Cardiac fibroblast (primary cell): ENCODE measurements around the gene C10orf71.

Experiments
- DNase-seq, 2 donors: peaks; one replicate each; pipeline versions ENCODE4 v3.0.0 to v3.0.0-alpha.2; 2010; ENCODE audit warnings: low read depth in 2 of 2
- H3K4me3 ChIP-seq, 2 donors: replicated peaks in 1 of 2; 1 replicate in 1 of 2; 2 replicates in 1 of 2; pipeline ENCODE4 v1.5.1; 2011; ENCODE audit warnings: low read depth in 2 of 2, low read length in 2 of 2, mild to moderate bottlenecking in 2 of 2, moderate library complexity in 1 of 2
- TF ChIP-seq, protein P1 (sequence below): IDR thresholded peaks from one replicate; pipeline ENCODE4 v1.5.1; 2011; ENCODE audit warnings: low read depth, mild to moderate bottlenecking, low read length, inconsistent platforms

The C10orf71 gene

DNA sequence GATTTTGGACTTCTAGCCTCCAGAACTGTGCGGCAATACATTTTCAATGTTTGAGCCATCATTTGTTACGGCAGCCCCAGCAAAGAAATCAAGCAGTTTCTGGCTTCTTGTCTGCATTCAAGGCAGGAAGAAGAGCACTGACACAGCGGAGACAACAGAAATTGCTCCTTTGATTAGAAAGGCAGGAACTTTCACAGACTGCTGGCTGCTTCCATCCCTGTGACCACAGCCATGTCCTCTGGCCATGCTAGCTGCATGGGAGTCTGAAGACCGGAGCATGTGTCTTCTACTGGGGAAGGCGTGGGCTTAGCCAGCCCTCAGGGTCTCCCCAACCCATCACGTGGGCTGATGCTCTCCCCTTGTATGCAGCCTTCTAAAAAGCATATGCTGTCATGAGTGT lies 19.1 kb downstream of the C10orf71 start:
- no peak for DNase-seq

DNA sequence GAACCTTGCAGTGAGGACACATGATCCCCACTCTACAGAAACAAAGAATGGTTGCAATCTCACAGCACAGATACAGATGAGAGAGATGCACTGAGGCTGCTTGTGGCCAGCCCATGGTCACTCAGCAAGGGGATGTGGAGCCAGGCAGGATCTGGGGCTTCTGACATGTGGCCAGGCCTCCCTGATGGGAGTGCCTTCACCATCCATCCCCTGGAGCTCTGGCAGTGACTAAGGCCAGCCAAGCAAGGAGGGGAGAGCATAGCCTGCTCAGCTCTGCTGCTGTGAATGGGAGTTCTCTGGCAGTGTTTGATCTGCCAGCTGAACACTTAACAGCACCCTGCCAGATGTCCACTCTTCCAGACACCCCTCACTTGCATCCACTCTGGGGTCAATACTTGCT lies 19.8 kb downstream of the C10orf71 start:
- TF ChIP-seq, protein P1, sequence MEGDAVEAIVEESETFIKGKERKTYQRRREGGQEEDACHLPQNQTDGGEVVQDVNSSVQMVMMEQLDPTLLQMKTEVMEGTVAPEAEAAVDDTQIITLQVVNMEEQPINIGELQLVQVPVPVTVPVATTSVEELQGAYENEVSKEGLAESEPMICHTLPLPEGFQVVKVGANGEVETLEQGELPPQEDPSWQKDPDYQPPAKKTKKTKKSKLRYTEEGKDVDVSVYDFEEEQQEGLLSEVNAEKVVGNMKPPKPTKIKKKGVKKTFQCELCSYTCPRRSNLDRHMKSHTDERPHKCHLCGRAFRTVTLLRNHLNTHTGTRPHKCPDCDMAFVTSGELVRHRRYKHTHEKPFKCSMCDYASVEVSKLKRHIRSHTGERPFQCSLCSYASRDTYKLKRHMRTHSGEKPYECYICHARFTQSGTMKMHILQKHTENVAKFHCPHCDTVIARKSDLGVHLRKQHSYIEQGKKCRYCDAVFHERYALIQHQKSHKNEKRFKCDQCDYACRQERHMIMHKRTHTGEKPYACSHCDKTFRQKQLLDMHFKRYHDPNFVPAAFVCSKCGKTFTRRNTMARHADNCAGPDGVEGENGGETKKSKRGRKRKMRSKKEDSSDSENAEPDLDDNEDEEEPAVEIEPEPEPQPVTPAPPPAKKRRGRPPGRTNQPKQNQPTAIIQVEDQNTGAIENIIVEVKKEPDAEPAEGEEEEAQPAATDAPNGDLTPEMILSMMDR, result no peak
- no peak overlapping the region for H3K4me3 ChIP-seq
- DNase-seq, result no peak

More for the DNA sequence above, 19.1 kb downstream of the C10orf71 start:
- TF ChIP-seq, protein P1, result no peak
- H3K4me3 ChIP-seq, result no peak overlapping the region

DNA sequence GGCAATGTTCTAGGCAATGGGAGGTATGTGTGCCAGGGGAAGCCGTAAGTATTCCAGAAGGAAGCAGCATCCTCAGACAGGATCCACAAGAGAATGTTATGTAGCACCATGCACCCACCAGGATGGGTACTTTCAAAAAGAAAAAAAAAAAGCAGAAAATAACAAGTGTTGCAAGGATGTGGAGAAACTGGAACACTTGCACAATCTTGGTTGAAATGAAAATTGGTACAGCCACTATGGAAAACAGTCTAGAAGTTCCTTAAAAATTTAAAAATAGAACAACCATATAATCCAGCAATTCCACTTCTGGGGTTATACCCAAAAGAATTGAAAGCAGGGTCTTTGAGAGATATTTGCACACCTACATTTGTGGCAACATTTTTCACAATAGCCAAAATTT lies 20.2 kb downstream of the C10orf71 start:
- TF ChIP-seq, protein P1, result no peak
- DNase-seq, result no peak
- H3K4me3 ChIP-seq, result no peak overlapping the region

DNA sequence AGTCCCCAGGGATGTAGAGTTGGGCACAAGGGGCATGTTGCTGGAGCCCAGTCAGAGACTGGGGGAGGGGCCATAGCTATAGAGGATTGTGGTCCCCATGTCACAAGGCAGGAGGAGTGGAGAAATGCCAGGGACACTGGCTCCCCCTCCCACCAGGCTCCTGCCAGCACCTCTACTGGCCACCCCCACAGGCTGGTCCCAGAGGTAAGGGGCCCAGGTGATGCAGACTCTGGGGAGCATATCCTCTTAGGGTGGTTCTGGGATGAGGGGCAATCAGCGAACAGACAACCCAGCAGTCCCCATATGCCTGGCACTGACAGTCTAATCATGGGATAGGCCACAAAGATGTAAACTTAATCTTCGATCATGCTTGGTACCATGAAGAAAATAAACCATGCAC lies 21.2 kb downstream of the C10orf71 start:
- DNase-seq, result no peak
- H3K4me3 ChIP-seq, result no peak overlapping the region
- TF ChIP-seq, protein P1, result no peak

DNA sequence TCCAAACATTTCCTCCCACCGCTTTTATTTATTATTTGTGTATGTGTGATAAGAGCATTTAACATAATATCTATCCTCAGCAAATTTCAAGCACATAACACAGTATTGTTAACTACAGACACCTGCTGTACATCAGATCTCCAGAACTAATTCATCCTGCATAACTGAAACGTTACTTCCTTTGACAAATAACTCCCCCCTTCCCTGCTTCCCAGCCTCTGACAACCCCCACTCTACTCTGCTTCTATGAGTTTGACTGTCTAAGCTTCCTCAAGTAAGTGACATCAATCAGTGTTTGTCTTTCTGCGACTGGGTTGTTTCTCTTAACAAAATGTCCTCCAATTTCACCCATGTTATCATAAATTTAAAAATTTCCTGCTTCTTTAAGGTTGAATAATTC lies 22.1 kb downstream of the C10orf71 start:
- TF ChIP-seq, protein P1, result no peak
- H3K4me3 ChIP-seq, result no peak overlapping the region
- DNase-seq, result no peak

DNA sequence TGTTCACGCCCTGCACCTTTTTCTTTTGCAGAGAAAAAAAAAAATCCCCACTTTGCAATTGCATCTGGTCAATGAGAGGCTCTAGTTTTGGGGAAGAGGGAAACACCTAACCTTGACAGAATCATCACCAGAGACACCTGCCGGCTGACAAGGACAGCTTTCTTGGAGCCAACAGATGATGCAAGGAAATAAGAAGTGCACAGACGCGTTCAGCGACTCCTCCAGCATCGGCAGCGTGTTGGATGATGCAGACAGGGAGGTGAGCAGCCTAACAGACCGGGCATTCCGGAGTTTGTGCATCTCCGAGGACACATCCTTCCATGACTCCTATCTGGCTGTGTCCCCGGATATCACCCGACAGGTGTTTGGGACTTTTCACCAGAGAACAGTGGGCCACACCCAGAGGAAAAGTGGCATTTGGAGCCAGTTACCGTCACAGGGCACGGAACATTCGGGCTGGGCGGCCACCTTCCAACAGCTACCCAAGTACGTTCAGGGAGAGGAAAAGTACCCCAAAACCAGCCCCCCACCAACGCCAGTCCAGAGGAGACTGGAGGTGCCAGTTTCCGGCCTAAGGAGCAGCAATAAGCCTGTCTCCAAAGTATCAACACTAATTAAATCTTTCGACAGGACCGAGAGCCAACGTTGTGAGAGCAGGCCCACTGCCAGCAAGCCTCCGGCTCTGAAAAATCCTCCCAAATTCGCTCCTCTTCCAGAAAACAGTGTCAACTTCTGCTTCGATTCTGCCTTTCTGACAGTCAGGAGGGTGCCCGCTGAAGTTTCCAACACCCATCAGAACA lies 23.6 kb downstream of the C10orf71 start:
- TF ChIP-seq, protein P1, result no peak

More for the DNA sequence above, 23.6 kb downstream of the C10orf71 start:
- DNase-seq, result no peak
- H3K4me3 ChIP-seq, result no peak overlapping the region
